Measurements from ENCODE around the gene FAIM2.

DNA sequence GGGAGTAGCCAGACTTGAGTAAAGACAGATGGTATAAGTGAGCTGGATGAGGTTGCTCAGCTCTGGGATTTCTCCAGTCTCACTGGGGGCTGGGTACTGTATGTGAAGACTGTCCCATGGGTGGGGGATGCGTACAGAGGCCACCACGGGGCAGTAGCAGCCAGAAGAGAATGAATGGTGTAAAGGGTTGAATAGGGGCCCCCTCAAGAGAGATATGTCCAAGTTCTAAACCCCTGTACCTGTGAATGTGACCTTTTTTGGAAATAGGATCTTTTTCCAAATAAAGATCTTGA lies 39.0 kb downstream of the FAIM2 start:
- TF ChIP-seq POLR2A (IDR thresholded peaks at IDR 0.05; ENCODE audit: low read depth, low read length) = no peak
- TF ChIP-seq, protein P1, sequence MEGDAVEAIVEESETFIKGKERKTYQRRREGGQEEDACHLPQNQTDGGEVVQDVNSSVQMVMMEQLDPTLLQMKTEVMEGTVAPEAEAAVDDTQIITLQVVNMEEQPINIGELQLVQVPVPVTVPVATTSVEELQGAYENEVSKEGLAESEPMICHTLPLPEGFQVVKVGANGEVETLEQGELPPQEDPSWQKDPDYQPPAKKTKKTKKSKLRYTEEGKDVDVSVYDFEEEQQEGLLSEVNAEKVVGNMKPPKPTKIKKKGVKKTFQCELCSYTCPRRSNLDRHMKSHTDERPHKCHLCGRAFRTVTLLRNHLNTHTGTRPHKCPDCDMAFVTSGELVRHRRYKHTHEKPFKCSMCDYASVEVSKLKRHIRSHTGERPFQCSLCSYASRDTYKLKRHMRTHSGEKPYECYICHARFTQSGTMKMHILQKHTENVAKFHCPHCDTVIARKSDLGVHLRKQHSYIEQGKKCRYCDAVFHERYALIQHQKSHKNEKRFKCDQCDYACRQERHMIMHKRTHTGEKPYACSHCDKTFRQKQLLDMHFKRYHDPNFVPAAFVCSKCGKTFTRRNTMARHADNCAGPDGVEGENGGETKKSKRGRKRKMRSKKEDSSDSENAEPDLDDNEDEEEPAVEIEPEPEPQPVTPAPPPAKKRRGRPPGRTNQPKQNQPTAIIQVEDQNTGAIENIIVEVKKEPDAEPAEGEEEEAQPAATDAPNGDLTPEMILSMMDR (IDR thresholded peaks at IDR 0.05; ENCODE audit: extremely low read depth in 1 of 2, insufficient read depth in 1 of 2, low read depth in 1 of 2, low read length in 2 of 2) = no peak
- TF ChIP-seq MYC (IDR thresholded peaks at IDR 0.05; ENCODE audit: low read depth, low read length) = no peak
- no peak for TF ChIP-seq EZH2 (IDR thresholded peaks at IDR 0.05; ENCODE audit: borderline replicate concordance, low read depth, low read length, severe bottlenecking)
- TF ChIP-seq POLR2AphosphoS5 (IDR thresholded peaks at IDR 0.05; ENCODE audit: insufficient read depth, low read depth, low read length) = no peak
